ENCODE data around the gene RUNX2.

- no peak for TF ChIP-seq TAF1 (conservative IDR thresholded peaks at IDR 0.05)
- no peak for TF ChIP-seq CTCF (IDR thresholded peaks at IDR 0.05; ENCODE audit: low read depth, low read length, missing input control)
- no peak for TF ChIP-seq ATF3 (IDR thresholded peaks at IDR 0.05)
- no peak for TF ChIP-seq ZBTB33 (IDR thresholded peaks at IDR 0.05)
- TF ChIP-seq YY1 (IDR thresholded peaks at IDR 0.05) = no peak
- TF ChIP-seq JUND (IDR thresholded peaks at IDR 0.05) = no peak
- no peak for TF ChIP-seq FOXA1 (IDR thresholded peaks at IDR 0.05)
- no peak for TF ChIP-seq REST (IDR thresholded peaks at IDR 0.05)
- TF ChIP-seq RAD21 (IDR thresholded peaks at IDR 0.05) = no peak
- no peak for TF ChIP-seq GABPA (IDR thresholded peaks at IDR 0.05 in 1 of 2, conservative IDR thresholded peaks at IDR 0.05 in 1 of 2)
- no peak for TF ChIP-seq SP1 (IDR thresholded peaks at IDR 0.05)
- no peak for TF ChIP-seq MAX (IDR thresholded peaks at IDR 0.05)
- TF ChIP-seq HNF4A (conservative IDR thresholded peaks at IDR 0.05) = no peak
- no peak for TF ChIP-seq RXRA (IDR thresholded peaks at IDR 0.05)
Observed at GRCh38 chr6:45667300-45667699, 339.2 kb downstream of the RUNX2 start.

All from liver (tissue), 3 donors.